CD4-positive, alpha-beta T cell (primary cell): ENCODE measurements around the gene LIPA. TPM values are rescaled to one million over a fixed set of nuclear protein-coding genes. Genes with fewer than 3 reads are reported as not detected.
A peak's percentile ranks its signal among the peaks of the same experiment; 100 is the strongest.

Source experiments
- ATAC-seq: fragments of 200-7000 bp; cut with Tn5 transposase; one replicate; pipeline ENCODE4 v1.10.0; 2022; ENCODE audit warnings: mild to moderate bottlenecking; ENCODE audit not compliant: poor library complexity
- CTCF ChIA-PET: fragments of 350-600 bp; sonication (Branson Sonifier 250); formaldehyde crosslinking; loops from one replicate; lab custom pipeline; 2021; ENCODE audit warnings: antibody characterized with exemption, inconsistent platforms; lab: Charles Lee
- POLR2A ChIA-PET: fragments of 350-600 bp; sonication (Branson Sonifier 250); formaldehyde crosslinking; loops from one replicate; lab custom pipeline; 2021; ENCODE audit warnings: antibody characterized with exemption, inconsistent platforms; lab: Charles Lee
- DNase-seq, 14 experiments: peaks; one replicate each; pipeline ENCODE4 v3.0.0-alpha.2; 2013 to 2020; ENCODE audit warnings: mixed read lengths in 2 of 14
- H3K27ac ChIP-seq, 2 donors: one replicate each; pipeline versions ENCODE4 v1.5.1 to v1.7.0; 2013; ENCODE audit warnings: low read length in 2 of 2, low read depth in 1 of 2, mild to moderate bottlenecking in 1 of 2
- H3K27me3 ChIP-seq, 2 experiments: 1 replicate in 1 of 2; 2 replicates in 1 of 2; pipeline versions ENCODE4 v1.6.1 to v1.7.0; 2013; ENCODE audit warnings: low read length in 2 of 2, control low read depth in 1 of 2, mild to moderate bottlenecking in 1 of 2, moderate library complexity in 1 of 2; ENCODE audit not compliant: insufficient read depth in 2 of 2, control insufficient read depth in 1 of 2
- H3K36me3 ChIP-seq: one replicate; pipeline ENCODE4 v1.6.1; 2013; ENCODE audit warnings: low read length, control low read depth; ENCODE audit not compliant: insufficient read depth
- H3K4me1 ChIP-seq: one replicate; pipeline ENCODE4 v1.6.1; 2013; ENCODE audit warnings: low read length, control low read depth; ENCODE audit not compliant: insufficient read depth
- H3K4me3 ChIP-seq: one replicate; pipeline ENCODE4 v1.5.1; 2013; ENCODE audit warnings: mild to moderate bottlenecking, low read length, moderate library complexity
- H3K9me3 ChIP-seq, 2 experiments: 1 replicate in 1 of 2; 2 replicates in 1 of 2; pipeline versions ENCODE4 v1.6.1 to v1.7.0; 2013; ENCODE audit warnings: low read length in 2 of 2, mild to moderate bottlenecking in 2 of 2, control low read depth in 1 of 2, moderate library complexity in 1 of 2; ENCODE audit not compliant: control insufficient read depth in 1 of 2, insufficient read depth in 1 of 2
- H3K27ac Mint-ChIP-seq: one replicate; pipeline ENCODE4 v1.8.0; 2020; ENCODE audit warnings: mixed read lengths
- H3K27me3 Mint-ChIP-seq: one replicate; pipeline ENCODE4 v1.8.0; 2021; ENCODE audit warnings: mixed read lengths
- H3K36me3 Mint-ChIP-seq: one replicate; pipeline ENCODE4 v1.8.0; 2021; ENCODE audit warnings: low read depth, mixed read lengths
- H3K4me1 Mint-ChIP-seq: one replicate; pipeline ENCODE4 v1.8.0; 2021; ENCODE audit warnings: low read depth, mixed read lengths
- H3K4me3 Mint-ChIP-seq: one replicate; pipeline ENCODE4 v1.8.0; 2020; ENCODE audit warnings: mild to moderate bottlenecking, mixed read lengths
- H3K9me3 Mint-ChIP-seq: one replicate; pipeline ENCODE4 v1.8.0; 2020; ENCODE audit warnings: mixed read lengths
- intact Hi-C, 2 experiments: fragments of 100-400 bp; cut with DNase I in 1 of 2; cut with micrococcal nuclease in 1 of 2; formaldehyde crosslinking; loops; one replicate each; pipeline versions ENCODE4 v1.15.1 to v1.9.0; 2023 to 2025; cut with DNase I, micrococcal nuclease
- total RNA-seq, 174 experiments: library from RNA in 2 of 174; stranded (reverse) in 2 of 174; gene quantifications; one replicate each; pipeline ENCODE4 v1.2.3 and lab custom pipeline; 2021 to 2026
- TF ChIP-seq, protein P1 (sequence below): fragments of 200-600 bp; IDR thresholded peaks from one replicate; pipeline ENCODE4 v1.8.0; 2022; ENCODE audit warnings: antibody characterized with exemption, mild to moderate bottlenecking

The LIPA gene
- total RNA-seq, 2 experiments from 2014 or later = 15.6 to 16.4 TPM

GRCh38 chr10:89228146-89228545 is 23.4 kb downstream of the LIPA start:
- Histone ChIP-seq H3K27ac (no peak overlapping the region), H3K4me1 (no peaks in the 10 kb centered on the region), H3K4me3 (no peak overlapping the region), H3K36me3 (peaks cover 31% of the 10 kb centered on the region), H3K9me3 (no peaks in the 10 kb centered on the region), H3K27me3 (no peaks in the 10 kb centered on the region)
- ATAC-seq = no peak
- ChIA-PET POLR2A (no interaction called here), CTCF (no interaction called here)
- peaks cover 79% of the 10 kb centered on the region for H3K36me3 Mint-ChIP-seq
- DNase-seq = no peak
- no peak overlapping the region for H3K27ac Mint-ChIP-seq
- no peaks in the 10 kb centered on the region for H3K27me3 Mint-ChIP-seq
- H3K4me1 Mint-ChIP-seq = peaks cover 9% of the 10 kb centered on the region
- TF ChIP-seq, protein P1, sequence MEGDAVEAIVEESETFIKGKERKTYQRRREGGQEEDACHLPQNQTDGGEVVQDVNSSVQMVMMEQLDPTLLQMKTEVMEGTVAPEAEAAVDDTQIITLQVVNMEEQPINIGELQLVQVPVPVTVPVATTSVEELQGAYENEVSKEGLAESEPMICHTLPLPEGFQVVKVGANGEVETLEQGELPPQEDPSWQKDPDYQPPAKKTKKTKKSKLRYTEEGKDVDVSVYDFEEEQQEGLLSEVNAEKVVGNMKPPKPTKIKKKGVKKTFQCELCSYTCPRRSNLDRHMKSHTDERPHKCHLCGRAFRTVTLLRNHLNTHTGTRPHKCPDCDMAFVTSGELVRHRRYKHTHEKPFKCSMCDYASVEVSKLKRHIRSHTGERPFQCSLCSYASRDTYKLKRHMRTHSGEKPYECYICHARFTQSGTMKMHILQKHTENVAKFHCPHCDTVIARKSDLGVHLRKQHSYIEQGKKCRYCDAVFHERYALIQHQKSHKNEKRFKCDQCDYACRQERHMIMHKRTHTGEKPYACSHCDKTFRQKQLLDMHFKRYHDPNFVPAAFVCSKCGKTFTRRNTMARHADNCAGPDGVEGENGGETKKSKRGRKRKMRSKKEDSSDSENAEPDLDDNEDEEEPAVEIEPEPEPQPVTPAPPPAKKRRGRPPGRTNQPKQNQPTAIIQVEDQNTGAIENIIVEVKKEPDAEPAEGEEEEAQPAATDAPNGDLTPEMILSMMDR = no peak
- H3K4me3 Mint-ChIP-seq = no peak overlapping the region
- H3K9me3 Mint-ChIP-seq = no peaks in the 10 kb centered on the region
- intact Hi-C loops = no loop called here

GRCh38 chr10:89226891-89227290 is 24.7 kb downstream of the LIPA start:
- Histone ChIP-seq H3K9me3 (no peaks in the 10 kb centered on the region), H3K4me1 (no peaks in the 10 kb centered on the region), H3K36me3 (peaks cover 31% of the 10 kb centered on the region), H3K27ac (no peak overlapping the region), H3K27me3 (no peaks in the 10 kb centered on the region), H3K4me3 (no peak overlapping the region)
- intact Hi-C loops = no loop called here
- Mint-ChIP-seq H3K9me3 (no peaks in the 10 kb centered on the region), H3K4me3 (no peak overlapping the region), H3K4me1 (peaks cover 9% of the 10 kb centered on the region), H3K27me3 (no peaks in the 10 kb centered on the region), H3K36me3 (peaks cover 76% of the 10 kb centered on the region), H3K27ac (no peak overlapping the region)
- ATAC-seq (no peak), DNase-seq (no peak)
- POLR2A ChIA-PET = no interaction called here
- CTCF ChIA-PET = no interaction called here
- TF ChIP-seq, protein P1 = no peak

DNA sequence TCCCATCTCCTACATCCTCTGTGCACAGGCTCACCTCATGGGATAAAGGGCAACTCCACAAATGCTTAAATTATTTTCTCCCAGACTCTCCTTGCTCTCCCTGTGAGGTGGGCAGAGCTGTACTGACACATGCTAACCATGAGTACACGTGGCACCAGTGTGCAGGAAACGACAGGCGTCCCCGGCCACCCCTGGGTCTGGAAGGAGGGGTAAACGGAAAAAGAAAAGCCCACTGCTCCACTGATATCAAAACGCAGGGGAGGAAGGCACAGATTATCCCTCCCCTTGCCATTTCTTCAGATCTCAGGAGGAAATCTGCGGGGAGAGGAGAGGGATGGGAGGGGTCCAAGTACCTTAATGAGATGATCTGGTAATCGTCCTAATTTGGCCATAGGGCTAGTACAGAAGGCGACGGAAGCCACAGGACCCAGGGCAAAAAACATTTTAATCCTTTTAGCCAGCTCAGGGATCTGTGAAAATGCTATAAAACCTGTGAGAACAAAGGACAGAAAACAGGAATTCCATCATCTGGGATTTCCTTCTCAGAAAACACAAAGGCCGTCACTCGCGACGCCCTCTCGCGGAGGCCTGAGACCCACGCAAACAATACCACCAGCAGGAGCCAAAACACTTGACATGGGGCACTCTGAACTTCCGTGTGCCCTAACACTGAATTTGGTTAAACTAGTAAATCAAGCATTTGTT is 26.7 kb downstream of the LIPA start:
- Mint-ChIP-seq H3K27ac (no peak overlapping the region), H3K4me3 (peak overlapping the region; percentile 20), H3K36me3 (peaks cover 80% of the 10 kb centered on the region), H3K27me3 (no peaks in the 10 kb centered on the region), H3K9me3 (no peaks in the 10 kb centered on the region), H3K4me1 (peaks cover 9% of the 10 kb centered on the region)
- Histone ChIP-seq H3K27ac (no peak overlapping the region), H3K27me3 (no peaks in the 10 kb centered on the region), H3K36me3 (peaks cover 38% of the 10 kb centered on the region), H3K4me1 (no peaks in the 10 kb centered on the region), H3K9me3 (no peaks in the 10 kb centered on the region), H3K4me3 (peak overlapping the region; percentile 2)
- ATAC-seq = no peak
- ChIA-PET CTCF (interaction anchor here (0.9 kb wide), 1 partner anchor 27 kb away, joined by 3 read pairs; the partner anchor contains the start of gene LIPA), POLR2A (no interaction called here)
- intact Hi-C loops = no loop called here
- TF ChIP-seq, protein P1 = peak; percentile 23
- DNase-seq = peak in 3 of 14 experiments; percentile 29 to 35 (median 34)
